ENCODE data around the gene FGFR2. TPM values are rescaled to one million over a fixed set of nuclear protein-coding genes. Genes with fewer than 3 reads are reported as not detected.
A peak's percentile ranks its signal among the peaks of the same experiment; 100 is the strongest.

Gene FGFR2
- 78.0 to 88.3 TPM (median 83.2 TPM) in 3 replicates for total RNA-seq

DNA sequence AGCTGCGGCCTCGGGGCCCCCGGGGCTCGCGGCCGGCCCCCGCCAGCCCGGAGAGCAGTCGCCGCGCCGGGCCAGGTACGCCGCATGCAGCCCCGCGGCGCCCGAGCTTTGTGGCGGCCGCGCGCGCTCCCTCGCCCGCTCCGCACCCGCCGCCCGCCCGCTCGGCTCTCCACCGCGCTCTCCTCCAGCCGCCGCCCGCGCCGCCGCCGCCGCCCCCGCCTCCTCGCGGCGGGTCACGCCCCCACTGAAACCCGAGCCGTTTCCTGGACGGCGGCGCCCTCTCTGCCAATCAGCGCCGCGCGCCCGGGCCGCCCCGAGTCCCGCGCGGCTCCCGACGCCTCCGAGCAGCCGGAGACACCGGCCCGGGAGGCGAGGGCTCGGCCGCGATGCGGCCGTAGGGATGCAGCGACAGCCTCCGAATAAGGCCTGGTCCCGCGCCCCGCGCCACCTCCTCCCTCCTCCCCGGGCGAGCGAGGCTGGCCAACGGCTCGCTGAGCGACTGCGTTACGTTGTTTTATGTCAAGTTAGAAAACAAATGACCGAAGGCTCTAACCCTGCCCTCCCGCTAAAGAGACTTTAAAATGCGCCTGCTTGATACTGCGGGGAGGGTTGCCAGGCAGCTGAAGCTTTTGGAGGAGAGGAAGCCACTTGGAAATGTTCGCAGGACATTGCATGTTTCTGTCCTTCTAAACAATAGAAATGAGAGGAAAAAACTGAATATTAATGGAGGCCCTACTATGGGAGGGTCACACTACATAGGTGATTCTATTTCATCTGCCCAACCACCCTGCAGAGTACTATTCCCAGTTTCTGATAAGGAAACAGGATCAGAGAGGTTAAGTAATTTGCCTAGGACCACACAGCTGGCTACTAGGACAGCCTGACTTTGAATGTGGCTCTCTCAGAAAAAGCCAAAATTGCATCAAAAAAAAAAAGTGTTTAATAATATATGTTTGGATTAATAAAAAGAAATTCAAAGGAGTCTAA lies at the start of gene FGFR2:
Gene FGFR2 (minus strand): TSS at position 182 of the 987 bp plus-strand sequence. CDS start 4,627 bp downstream, outside the sequence.
- DNase-seq (ENCODE audit: low spot score in 2 of 2, unreplicated experiment in 2 of 2), result peak; percentile 85 to 93
- H3K4me1 Mint-ChIP-seq, result peaks cover 52% of the 10 kb centered on the region
- no peak for TF ChIP-seq CTCF (IDR thresholded peaks at IDR 0.05; ENCODE audit: unreplicated experiment)
- peaks cover 8% of the 10 kb centered on the region for H3K27me3 Mint-ChIP-seq (ENCODE audit: low read depth)
- H3K4me3 Mint-ChIP-seq, result peak within 1 kb of the TSS; percentile 92
- peak within 1 kb of the TSS; percentile 90 for H3K27ac Mint-ChIP-seq
- peaks cover 4% of the 10 kb centered on the region for H3K36me3 Mint-ChIP-seq
- H3K9me3 Mint-ChIP-seq, result no peaks in the 10 kb centered on the region

DNA sequence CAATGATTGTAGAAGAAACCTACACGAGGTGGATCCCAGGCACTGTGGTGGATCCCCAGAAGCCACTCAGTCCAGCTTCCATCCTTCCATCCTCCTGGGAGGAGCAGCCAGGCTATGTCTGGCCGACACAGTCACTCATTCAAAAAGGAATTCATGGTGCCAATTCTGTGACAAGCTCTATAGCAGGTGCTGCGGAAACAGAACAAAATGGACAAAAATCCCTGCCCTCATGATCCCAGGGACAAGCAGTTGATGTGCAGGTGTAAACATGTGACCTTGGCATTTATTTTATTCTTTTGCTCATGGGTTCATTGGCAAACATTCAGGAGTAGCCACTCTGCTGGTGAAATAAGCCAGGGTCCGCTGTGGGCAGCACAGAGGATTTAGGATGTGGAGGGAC lies 49.2 kb upstream of the FGFR2 start:
- H3K4me3 Mint-ChIP-seq, result no peak overlapping the region
- no peak overlapping the region for H3K27ac Mint-ChIP-seq
- no peak for DNase-seq (ENCODE audit: low spot score in 2 of 2, unreplicated experiment in 2 of 2)
- H3K4me1 Mint-ChIP-seq, result no peaks in the 10 kb centered on the region
- no peak for TF ChIP-seq CTCF (IDR thresholded peaks at IDR 0.05; ENCODE audit: unreplicated experiment)
- H3K27me3 Mint-ChIP-seq (ENCODE audit: low read depth), result peaks cover 3% of the 10 kb centered on the region
- no peaks in the 10 kb centered on the region for H3K9me3 Mint-ChIP-seq
- no peaks in the 10 kb centered on the region for H3K36me3 Mint-ChIP-seq

- Mint-ChIP-seq H3K36me3 (peaks cover 6% of the 10 kb centered on the region), H3K4me1 (no peaks in the 10 kb centered on the region), H3K9me3 (peaks cover 9% of the 10 kb centered on the region), H3K4me3 (no peak overlapping the region), H3K27ac (no peak overlapping the region), H3K27me3 (ENCODE audit: low read depth) (peaks cover 3% of the 10 kb centered on the region)
- no peak for DNase-seq (ENCODE audit: low spot score in 2 of 2, unreplicated experiment in 2 of 2)
- TF ChIP-seq CTCF (IDR thresholded peaks at IDR 0.05; ENCODE audit: unreplicated experiment), result no peak
These were observed 47.5 kb upstream of the FGFR2 start for GRCh38 chr10:121645696-121646095.

DNA sequence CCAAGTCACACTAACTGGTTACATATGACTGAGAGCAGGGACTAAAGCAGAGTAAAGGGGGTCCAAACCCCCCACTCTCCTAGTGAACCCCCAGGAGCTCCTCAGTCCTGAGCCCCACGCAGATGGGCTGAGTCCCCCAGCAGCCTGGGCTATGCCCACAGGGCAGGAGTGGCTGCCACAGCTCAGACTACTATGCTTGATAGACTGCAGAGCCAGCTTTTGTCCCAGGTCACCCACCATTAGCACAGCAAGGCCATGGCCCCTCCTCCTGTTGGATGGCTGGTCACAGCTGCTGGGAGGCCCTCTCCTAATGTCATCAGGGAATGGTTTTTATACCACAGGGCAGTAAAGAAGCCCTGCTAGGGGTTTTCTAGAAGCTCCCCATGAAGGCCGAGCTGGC lies 46.3 kb upstream of the FGFR2 start:
- TF ChIP-seq CTCF (IDR thresholded peaks at IDR 0.05; ENCODE audit: unreplicated experiment), result no peak
- DNase-seq (ENCODE audit: low spot score in 2 of 2, unreplicated experiment in 2 of 2), result no peak
- H3K9me3 Mint-ChIP-seq, result peaks cover 13% of the 10 kb centered on the region
- no peak overlapping the region for H3K4me3 Mint-ChIP-seq
- H3K27ac Mint-ChIP-seq, result no peak overlapping the region
- peaks cover 3% of the 10 kb centered on the region for H3K27me3 Mint-ChIP-seq (ENCODE audit: low read depth)
- H3K36me3 Mint-ChIP-seq, result peaks cover 6% of the 10 kb centered on the region
- H3K4me1 Mint-ChIP-seq, result no peaks in the 10 kb centered on the region

DNA sequence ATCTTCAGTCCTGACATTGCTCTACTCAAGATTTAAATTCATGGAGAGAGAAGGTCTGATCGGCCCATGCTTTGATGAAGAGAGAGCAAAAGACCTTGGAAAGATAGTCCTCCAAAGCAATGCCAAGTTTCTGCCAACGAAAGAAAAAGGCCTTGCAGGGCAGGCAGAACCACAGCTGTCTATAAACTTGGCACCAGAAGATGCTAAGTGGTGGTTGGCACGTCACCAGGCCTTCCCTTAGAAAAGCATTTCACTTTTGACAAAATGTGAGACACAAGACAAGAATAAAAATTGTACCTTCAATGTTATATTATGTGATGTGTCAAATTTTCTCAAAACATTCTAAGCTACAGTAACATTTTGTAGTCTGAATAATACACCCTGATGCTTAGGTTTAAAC lies 42.0 kb upstream of the FGFR2 start:
- H3K9me3 Mint-ChIP-seq, result peaks cover 36% of the 10 kb centered on the region
- no peak overlapping the region for H3K27ac Mint-ChIP-seq
- no peak for TF ChIP-seq CTCF (IDR thresholded peaks at IDR 0.05; ENCODE audit: unreplicated experiment)
- H3K4me3 Mint-ChIP-seq, result no peak overlapping the region
- H3K36me3 Mint-ChIP-seq, result peaks cover 14% of the 10 kb centered on the region
- H3K4me1 Mint-ChIP-seq, result no peaks in the 10 kb centered on the region
- H3K27me3 Mint-ChIP-seq (ENCODE audit: low read depth), result no peaks in the 10 kb centered on the region
- DNase-seq (ENCODE audit: low spot score in 2 of 2, unreplicated experiment in 2 of 2), result no peak
